ENCODE measurements around the gene TMEM135.

The TMEM135 gene

DNA sequence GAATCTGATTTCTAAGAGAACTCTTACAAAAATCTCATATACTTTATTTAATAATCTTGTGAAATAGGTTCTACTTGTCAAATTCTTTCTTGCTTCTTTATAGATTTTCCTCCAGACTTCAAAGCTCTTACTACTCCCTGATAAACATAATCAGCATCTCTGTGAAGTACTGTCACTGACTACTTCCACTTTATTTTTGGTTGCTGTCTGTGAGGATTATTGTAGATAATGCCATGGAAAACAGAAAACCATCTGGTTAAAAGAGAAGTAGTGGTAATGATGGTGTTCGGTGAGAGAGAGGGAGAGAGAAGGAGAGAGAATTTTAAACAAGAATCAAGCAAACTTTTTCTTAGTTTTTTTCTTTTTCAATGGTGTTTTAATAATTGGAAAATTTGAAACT, 152.3 kb downstream of the TMEM135 start:
- DNase-seq (ENCODE audit: low spot score) (no peak), FAIRE-seq (no peak)

- DNase-seq (ENCODE audit: low spot score) = no peak
- FAIRE-seq = no peak
Observed at GRCh38 chr11:87193756-87194470, 156.2 kb downstream of the TMEM135 start.

DNA sequence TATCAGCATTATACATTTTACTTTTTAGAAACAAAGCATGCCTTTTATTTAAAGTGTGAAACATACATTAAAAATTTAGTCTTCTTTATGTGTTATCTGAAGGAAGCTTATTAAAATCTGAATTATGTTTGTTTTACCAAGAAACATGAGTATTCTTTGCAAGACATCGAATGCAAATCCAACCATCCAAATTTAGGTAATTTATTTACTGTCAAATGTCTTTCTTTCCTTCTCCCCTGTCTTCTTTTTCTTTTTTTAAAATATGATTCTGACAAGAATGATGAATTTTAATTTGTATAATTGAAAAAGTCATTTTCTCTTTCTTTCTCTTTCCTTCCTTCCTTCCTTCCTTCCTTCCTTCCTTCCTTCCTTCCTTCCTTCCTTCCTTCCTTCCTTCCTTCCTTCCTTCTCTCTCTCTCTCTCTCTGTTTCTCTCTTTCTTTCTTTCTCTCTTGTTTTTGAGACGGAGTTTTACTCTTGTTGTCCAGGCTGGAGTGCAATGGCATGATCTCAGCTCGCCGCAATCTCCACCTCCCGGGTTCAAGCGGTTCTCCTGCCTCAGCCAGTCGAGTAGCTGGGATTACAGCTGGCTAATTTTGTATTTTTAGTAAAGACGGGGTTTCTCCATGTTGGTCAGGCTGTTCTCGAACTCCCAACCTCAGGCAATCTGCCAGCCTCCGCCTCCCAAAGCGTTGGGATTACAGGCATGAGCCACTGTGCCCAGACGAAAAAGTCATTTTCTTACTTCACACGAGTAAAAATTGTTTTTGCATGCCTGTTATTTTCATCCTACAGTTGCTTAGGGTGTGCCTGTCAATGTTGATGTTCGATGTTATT, 157.5 kb downstream of the TMEM135 start:
- FAIRE-seq = no peak
- DNase-seq (ENCODE audit: low spot score) = no peak

- no peak for DNase-seq (ENCODE audit: low spot score)
- no peak for FAIRE-seq
Observed at GRCh38 chr11:87198266-87198881, 160.6 kb downstream of the TMEM135 start.

DNA sequence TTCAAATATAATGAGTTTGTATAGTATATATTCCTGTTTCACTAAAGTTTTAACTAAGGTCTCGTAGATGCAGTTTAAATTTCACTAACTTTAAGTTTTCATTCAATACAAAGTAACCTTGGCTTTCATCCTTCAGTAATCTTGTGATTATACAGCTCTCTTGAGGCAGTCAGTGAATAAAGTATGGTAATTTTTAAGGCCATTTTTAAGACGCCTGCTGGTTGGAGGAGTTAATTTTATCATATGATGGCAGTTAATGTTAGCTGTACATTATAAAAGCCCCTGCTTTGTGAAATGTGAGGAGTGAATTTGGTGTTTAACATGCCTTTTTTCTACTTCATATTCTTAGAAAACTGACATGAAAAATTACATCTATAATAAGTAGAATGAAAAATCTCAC, 163.6 kb downstream of the TMEM135 start:
- FAIRE-seq (no peak), DNase-seq (ENCODE audit: low spot score) (no peak)

GRCh38 chr11:87203907-87204602, 166.3 kb downstream of the TMEM135 start:
- FAIRE-seq = no peak

DNA sequence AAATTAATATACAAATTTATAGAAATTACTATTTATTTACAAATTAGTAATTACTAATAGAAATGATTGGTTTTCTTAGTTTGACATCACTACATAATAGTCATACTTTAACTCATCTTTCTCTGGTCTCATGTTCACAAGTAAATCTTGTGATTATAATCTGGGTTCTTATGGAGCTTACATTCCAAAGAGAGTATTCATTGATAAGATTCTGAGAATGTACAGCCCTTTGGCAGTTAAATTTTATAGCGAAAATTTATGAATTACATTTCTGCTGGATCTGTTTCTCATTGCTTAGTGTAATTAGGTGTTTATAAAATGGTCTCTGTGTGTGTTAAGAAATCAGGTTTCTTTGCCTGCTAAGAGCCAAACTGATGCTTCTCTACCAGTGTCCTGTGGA, 175.2 kb downstream of the TMEM135 start:
- FAIRE-seq (no peak), DNase-seq (ENCODE audit: low spot score) (no peak)

More at GRCh38 chr11:87203907-87204602, 166.3 kb downstream of the TMEM135 start:
- no peak for DNase-seq (ENCODE audit: low spot score)

DNA sequence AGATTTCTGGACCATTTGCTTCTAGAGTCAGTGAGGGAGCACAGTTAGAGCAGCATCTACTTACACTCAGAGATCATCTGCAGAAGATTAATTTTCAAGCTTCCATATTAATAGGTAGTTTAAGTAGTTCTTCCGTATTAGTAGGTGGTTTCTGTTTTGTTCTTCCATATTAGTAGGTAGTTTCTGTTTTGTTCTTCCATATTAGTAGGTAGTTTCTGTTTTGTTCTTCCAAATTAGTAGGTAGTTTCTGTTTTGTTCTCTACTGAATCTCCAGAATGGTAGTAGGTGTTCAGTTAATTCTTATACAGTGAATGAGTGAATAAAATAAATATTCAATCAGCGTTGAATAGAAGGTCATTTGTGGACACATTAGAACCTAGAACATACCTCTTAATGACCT, 175.7 kb downstream of the TMEM135 start:
- FAIRE-seq (no peak), DNase-seq (ENCODE audit: low spot score) (no peak)

DNA sequence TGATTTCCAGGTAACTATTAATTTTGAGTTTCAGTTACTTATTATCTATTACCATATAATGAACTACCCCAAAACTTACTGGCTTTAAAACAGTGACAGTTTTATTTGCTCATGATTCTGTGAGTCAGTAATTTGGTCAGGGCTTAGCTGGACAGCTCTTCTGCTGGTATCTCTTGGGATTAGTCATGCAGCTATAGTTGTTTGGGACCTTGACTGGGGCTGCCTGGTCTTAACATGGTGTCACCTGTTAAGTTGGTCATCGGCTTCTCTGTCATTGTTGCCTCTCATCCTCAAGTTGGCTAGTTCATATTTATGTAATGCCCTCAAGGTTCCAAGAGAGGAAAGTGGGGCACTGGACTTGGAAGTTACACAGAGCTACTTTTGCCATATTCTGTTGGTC, 177.5 kb downstream of the TMEM135 start:
- FAIRE-seq = no peak
- no peak for DNase-seq (ENCODE audit: low spot score)

DNA sequence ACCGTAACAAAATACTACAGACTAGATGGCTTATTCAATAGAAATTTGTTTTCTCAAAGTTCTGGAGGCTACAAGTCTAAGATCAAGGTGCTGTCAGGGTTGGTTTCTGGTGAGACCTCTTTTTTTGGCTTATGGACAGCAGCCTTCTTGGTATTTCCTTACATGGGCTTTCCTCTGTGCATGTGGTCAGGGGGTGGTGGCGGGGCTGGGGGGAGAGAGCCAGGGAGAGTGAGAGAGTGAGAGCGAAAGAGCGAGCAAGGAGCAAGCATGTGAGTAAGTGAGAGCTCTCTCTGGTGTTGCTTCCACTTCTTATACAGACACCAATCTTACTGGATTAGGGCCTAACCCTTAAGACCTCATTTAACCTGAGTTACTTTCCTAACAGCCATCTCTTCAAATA, 181.5 kb downstream of the TMEM135 start:
- FAIRE-seq = no peak
- DNase-seq (ENCODE audit: low spot score) = no peak

DNA sequence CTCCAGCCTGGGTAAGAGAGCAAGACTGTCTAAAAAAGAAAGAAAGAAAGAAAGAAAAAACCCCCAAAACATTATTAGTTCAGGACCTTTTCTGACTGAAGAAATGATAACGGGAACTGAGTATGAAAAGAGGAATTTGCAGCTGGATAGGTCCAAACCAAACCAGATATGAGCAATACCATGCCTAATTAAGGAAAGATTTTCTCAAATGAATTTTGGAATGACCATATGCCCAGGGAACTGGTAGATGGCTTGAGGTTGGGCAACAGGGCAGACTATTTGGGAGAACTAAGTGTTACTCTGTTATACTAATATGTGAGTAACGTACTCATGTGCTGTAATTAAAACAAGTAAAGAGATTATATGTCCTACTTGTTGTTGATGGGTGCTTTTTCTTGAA, 186.1 kb downstream of the TMEM135 start:
- DNase-seq (ENCODE audit: low spot score) (no peak), FAIRE-seq (no peak)

DNA sequence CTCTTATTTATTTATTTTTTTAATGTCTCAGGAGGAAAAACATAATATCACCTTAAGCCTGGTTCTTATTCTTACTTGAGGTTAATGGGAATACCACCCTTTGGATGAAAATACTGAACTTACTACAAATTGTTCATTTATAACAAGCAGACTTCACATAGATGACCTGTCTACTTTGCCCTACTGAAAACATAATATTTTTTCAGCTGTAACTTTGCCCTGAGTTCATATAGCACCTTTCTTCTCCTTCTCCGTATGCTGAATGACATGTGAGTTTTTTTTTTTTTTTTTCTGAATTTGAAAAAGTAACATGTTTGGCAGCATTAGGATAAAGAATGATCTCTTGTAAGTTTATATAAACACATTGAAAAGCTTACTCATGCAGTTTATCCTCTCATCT, 186.8 kb downstream of the TMEM135 start:
- FAIRE-seq = no peak

GRCh38 chr11:87228820-87229219, 191.1 kb downstream of the TMEM135 start:
- no peak for DNase-seq (ENCODE audit: low spot score)
- no peak for FAIRE-seq

More for the DNA sequence above, 186.8 kb downstream of the TMEM135 start:
- no peak for DNase-seq (ENCODE audit: low spot score)

- FAIRE-seq = no peak
- DNase-seq (ENCODE audit: low spot score) = no peak
Observed at GRCh38 chr11:87230995-87231394, 193.3 kb downstream of the TMEM135 start.

- FAIRE-seq (no peak), DNase-seq (ENCODE audit: low spot score) (no peak)
Observed at GRCh38 chr11:87232320-87232719, 194.6 kb downstream of the TMEM135 start.

GRCh38 chr11:87235366-87235765, 197.6 kb downstream of the TMEM135 start:
- FAIRE-seq (no peak), DNase-seq (ENCODE audit: low spot score) (no peak)

DNA sequence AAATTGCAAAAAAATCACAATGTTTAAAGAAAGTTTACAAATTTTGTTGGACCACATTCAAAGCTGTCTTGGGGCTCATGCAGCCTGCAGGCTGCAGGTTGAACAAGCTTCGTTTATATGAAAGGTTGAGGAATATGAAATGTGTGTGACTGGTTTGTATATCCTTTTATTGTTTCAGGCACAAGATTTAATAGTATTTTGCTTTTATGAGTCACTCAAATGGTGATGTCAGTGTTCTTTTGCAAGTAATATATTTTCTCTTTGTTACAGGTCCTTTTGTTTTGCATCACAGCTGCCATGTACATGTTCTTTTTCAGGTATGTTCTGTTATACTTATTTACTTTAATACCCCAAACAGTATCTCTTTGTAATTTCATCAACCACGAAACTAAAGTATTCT, 198.6 kb downstream of the TMEM135 start:
- FAIRE-seq = no peak
- DNase-seq (ENCODE audit: low spot score) = no peak

DNA sequence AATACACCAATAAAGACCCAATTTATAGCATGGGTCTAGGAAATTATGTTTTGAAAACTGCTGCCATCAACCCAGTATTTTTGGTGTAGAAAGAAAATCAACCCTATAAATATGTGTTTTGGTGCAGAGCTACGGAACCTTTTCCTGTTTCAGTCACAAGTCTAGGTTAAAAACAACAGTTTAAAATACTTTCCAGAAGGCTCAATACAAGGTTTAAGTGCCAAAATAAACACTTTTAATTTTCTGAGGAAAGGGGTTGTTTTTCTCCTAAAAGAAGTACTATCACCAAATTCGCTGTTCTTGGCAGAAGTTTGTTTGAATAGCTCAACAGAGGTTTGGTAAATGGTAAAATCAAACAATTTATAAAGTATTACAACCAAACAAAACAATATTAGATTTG, 201.3 kb downstream of the TMEM135 start:
- DNase-seq (ENCODE audit: low spot score) = no peak
- FAIRE-seq = no peak

DNA sequence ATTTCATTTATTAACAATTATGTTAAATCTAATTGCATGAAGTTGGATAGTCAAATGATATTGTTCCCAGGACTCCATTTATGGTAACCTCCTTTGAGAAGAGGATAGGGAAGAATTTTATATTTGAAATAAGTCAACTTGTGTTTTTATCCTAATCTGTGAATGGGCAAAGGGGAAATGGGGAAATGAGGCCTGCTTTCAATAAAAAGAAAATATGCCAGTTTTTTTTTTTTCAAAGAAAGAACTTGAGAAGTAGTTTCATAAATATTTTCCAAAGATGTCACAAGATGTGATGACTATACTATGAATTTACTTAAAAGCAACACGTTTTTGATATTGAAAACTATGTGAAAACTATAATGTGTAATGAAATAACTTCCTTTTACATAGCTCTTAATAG, 201.8 kb downstream of the TMEM135 start:
- no peak for DNase-seq (ENCODE audit: low spot score)
- no peak for FAIRE-seq

- FAIRE-seq (no peak), DNase-seq (ENCODE audit: low spot score) (no peak)
Observed at GRCh38 chr11:87251560-87251959, 213.8 kb downstream of the TMEM135 start.

- FAIRE-seq (no peak), DNase-seq (ENCODE audit: low spot score) (no peak)
Observed at GRCh38 chr11:87252869-87253268, 215.1 kb downstream of the TMEM135 start.

DNA sequence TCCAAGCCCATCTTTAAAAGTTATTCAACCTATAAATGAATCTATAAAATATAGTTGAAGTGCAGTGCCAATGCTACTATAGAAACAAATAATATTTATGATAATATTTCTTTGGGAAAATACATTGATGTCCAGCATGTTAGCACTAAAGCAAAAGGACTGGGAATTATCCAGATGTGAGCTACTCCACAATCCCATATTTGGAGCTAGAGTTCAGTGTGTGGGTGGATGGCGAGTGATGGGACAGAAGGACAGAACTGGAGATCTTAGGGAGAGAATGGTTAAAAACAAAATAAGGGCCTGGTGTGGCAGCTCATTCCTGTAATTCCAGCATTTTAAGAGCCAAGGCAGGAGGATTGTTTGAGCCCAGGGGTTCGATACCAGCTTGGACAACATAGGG, 216.8 kb downstream of the TMEM135 start:
- DNase-seq (ENCODE audit: low spot score) = no peak
- FAIRE-seq = no peak
